LNCaP clone FGC (cell line): ENCODE data around the gene SH3RF2.
A peak's percentile ranks its signal among the peaks of the same experiment; 100 is the strongest.

ENCODE experiments used
- DNase-seq: peaks from one replicate; pipeline ENCODE4 v3.0.0-alpha.2; 2011; ENCODE audit warnings: low read depth
- H3K4me3 ChIP-seq: 2 replicates; pipeline ENCODE4 v1.5.1; 2011; ENCODE audit warnings: mild to moderate bottlenecking, low read depth, low read length, control low read depth
- CTCF ChIP-seq: IDR thresholded peaks from 2 replicates; pipeline ENCODE4 v1.5.1; 2012; ENCODE audit warnings: mild to moderate bottlenecking; ENCODE audit not compliant: control insufficient read depth, insufficient read depth; ENCODE audit errors: extremely low read depth

Gene SH3RF2

GRCh38 chr5:145980718-145981117 lies 44.3 kb downstream of the SH3RF2 start:
- no peak for DNase-seq
- TF ChIP-seq CTCF, result 0 out of 2 replicates have a peak, but pooled peaks have one; percentile 12
- H3K4me3 ChIP-seq, result no peak overlapping the region

GRCh38 chr5:145981589-145982571 lies 45.5 kb downstream of the SH3RF2 start:
- H3K4me3 ChIP-seq, result 0 out of 2 replicates have a peak overlapping the region, but pooled peaks have one; percentile 12
- TF ChIP-seq CTCF, result no peak
- peak; percentile 94 for DNase-seq

GRCh38 chr5:145982572-145983318 lies 46.4 kb downstream of the SH3RF2 start:
- H3K4me3 ChIP-seq, result no peak overlapping the region
- DNase-seq, result no peak
- no peak for TF ChIP-seq CTCF

GRCh38 chr5:145983446-145983845 lies 47.1 kb downstream of the SH3RF2 start:
- H3K4me3 ChIP-seq, result no peak overlapping the region
- no peak for DNase-seq
- TF ChIP-seq CTCF, result no peak

GRCh38 chr5:145984072-145984471 lies 47.7 kb downstream of the SH3RF2 start:
- no peak for DNase-seq
- no peak overlapping the region for H3K4me3 ChIP-seq
- no peak for TF ChIP-seq CTCF

- no peak for TF ChIP-seq CTCF
- H3K4me3 ChIP-seq, result no peak overlapping the region
- DNase-seq, result no peak
These were observed 51.5 kb downstream of the SH3RF2 start for GRCh38 chr5:145987856-145988255.
